Psoas muscle (tissue), 8 donors: Measurements from ENCODE around the gene ADRM1. TPM values are rescaled to one million over a fixed set of nuclear protein-coding genes. Genes with fewer than 3 reads are reported as not detected.
A peak's percentile ranks its signal among the peaks of the same experiment; 100 is the strongest.

Experiments used
- ATAC-seq, 4 donors: fragments of 200-7000 bp; cut with Tn5 transposase; one replicate each; pipeline ENCODE4 v1.9.1; 2020; ENCODE audit warnings: moderate library complexity in 3 of 4, mild to moderate bottlenecking in 2 of 4
- DNase-seq, 2 donors: peaks; one replicate each; pipeline ENCODE4 v3.0.0-alpha.2; 2020
- H3K27ac ChIP-seq: fragments of 200-600 bp; one replicate; pipeline ENCODE4 v1.8.0; 2022
- H3K27me3 ChIP-seq, 3 donors: fragments of 200-600 bp in 1 of 3; one replicate each; pipeline versions ENCODE4 v1.6.1 to v1.8.0; 2013 to 2022; ENCODE audit warnings: low read length in 2 of 3, mild to moderate bottlenecking in 2 of 3, moderate library complexity in 1 of 3; ENCODE audit not compliant: insufficient read depth in 3 of 3
- H3K36me3 ChIP-seq, 2 donors: fragments of 200-600 bp in 1 of 2; one replicate each; pipeline versions ENCODE4 v1.6.1 to v1.8.0; 2013 to 2022; ENCODE audit warnings: low read depth in 1 of 2, mild to moderate bottlenecking in 1 of 2, moderate library complexity in 1 of 2; ENCODE audit not compliant: insufficient read depth in 1 of 2
- H3K4me1 ChIP-seq: fragments of 200-600 bp; one replicate; pipeline ENCODE4 v1.8.0; 2022
- H3K4me3 ChIP-seq: fragments of 200-600 bp; one replicate; pipeline ENCODE4 v1.8.0; 2022; ENCODE audit warnings: mild to moderate bottlenecking
- H3K9me3 ChIP-seq: fragments of 200-600 bp; one replicate; pipeline ENCODE4 v1.8.0; 2022
- WGBS, 3 donors: extraction: QIAGEN DNeasy Blood & Tissue Kit; methylation state at CpG; one replicate each; pipeline versions ENCODE4 v1.1.6 to v1.1.7; 2013; 5-methylcytosine and 5-hydroxymethylcytosine counted together
- intact Hi-C, 2 donors: fragments of 100-400 bp; cut with DNase I; formaldehyde crosslinking; loops; one replicate each; pipeline versions ENCODE4 v1.11.0 to v1.14.2; 2022
- polyA plus RNA-seq, 3 donors: library from polyadenylated mRNA; stranded (reverse); fragments of 200-250 nt; gene quantifications; one replicate each; pipeline ENCODE4 v1.2.3, GENCODE V29; 2013
- total RNA-seq, 4 donors: library from RNA; stranded (reverse); fragmentation: NEBNext Ultra II Directional in 2 of 4; extraction: Animal tissue kit (Norgen Biotek cat#: 25700) in 2 of 4; gene quantifications; one replicate each; pipeline versions ENCODE4 v1.2.1 to v1.2.4, GENCODE V29; 2021 to 2023
- TF ChIP-seq, protein P1 (sequence below): fragments of 200-600 bp; IDR thresholded peaks from one replicate; pipeline ENCODE4 v1.8.0; 2022; ENCODE audit warnings: antibody characterized with exemption
- donor health status: healthy with polysubstance abuse.
- donor health status: DM: no; HTN: no; CAD: no; lungs with moderate emphysema.
- donor health status: Bipolar disorder and iron deficiency.
- donor health status: healthy.
- donor health status: DM: yes; HTN: yes; CAD: no.
- donor health status: DM: no; HTN: no; CAD: no.
- donor health status: DM: no; HTN: no; CAD: no.
- donor health status: DM: yes; HTN: yes; CAD: no.

ADRM1 gene
- total and polyA plus RNA-seq, 7 donors: 142 to 603 (median 280) TPM

- Histone ChIP-seq H3K27me3 (no peaks in the 10 kb centered on the region), H3K9me3 (no peaks in the 10 kb centered on the region), H3K36me3 (peaks cover 0 to 27% of the 10 kb centered on the region in 2 donors), H3K4me1 (peaks cover 54% of the 10 kb centered on the region), H3K4me3 (peak overlapping the region; percentile 34), H3K27ac (peak overlapping the region; percentile 82)
- DNase-seq (peak; percentile 22 to 53), ATAC-seq (no peak)
- WGBS, 3 donors: 88 to 92% (median 89%) methylated on average over 15 to 16 of the region's 16 CpGs
- intact Hi-C loops: loop anchor here in 1 of 2 donors (5.0 kb wide), 1 partner anchor 51 kb away; the partner anchor contains the start of gene ADRM1
- TF ChIP-seq, protein P1, sequence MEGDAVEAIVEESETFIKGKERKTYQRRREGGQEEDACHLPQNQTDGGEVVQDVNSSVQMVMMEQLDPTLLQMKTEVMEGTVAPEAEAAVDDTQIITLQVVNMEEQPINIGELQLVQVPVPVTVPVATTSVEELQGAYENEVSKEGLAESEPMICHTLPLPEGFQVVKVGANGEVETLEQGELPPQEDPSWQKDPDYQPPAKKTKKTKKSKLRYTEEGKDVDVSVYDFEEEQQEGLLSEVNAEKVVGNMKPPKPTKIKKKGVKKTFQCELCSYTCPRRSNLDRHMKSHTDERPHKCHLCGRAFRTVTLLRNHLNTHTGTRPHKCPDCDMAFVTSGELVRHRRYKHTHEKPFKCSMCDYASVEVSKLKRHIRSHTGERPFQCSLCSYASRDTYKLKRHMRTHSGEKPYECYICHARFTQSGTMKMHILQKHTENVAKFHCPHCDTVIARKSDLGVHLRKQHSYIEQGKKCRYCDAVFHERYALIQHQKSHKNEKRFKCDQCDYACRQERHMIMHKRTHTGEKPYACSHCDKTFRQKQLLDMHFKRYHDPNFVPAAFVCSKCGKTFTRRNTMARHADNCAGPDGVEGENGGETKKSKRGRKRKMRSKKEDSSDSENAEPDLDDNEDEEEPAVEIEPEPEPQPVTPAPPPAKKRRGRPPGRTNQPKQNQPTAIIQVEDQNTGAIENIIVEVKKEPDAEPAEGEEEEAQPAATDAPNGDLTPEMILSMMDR: no peak
Measured at GRCh38 chr20:62353289-62354030, 50.7 kb downstream of the ADRM1 start.

DNA sequence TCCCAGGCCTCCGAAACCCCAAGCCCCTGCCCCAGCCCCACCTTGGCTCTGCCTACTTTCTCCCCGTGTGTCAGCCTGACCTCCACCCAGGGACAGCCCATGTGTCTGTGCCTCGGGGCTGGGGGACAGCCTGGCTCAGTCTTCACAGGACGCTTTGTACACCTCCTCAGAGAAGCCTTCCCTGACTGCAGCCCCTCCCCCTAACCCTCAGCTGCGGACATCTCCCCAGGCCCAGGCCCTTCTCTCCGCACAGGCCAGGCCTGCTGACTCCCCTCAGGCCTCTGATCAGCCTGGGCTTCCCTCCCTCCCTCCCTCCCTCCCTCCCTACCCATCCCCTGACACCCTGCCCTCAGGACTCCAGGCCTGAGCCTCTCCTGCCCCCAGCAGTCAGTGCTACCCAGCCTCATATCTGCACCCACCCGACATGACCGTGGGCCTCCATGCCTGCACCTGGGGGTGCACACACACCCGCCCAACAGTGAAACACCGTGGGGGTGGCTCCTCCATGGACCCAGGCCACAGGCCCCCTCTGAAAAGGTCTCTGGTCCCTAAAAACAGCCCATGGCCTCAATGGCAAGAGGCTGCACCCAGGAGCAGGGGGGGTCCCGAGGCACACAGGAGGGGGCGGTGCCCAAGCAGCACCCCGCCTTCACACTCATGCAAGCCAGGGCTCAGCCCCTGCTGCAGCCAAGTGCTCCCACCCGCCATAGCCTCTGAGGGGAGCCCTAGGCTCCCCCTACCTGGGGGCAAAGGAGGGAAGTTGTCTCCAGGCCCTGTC lies 51.4 kb downstream of the ADRM1 start:
- peak in 1 of 2 donors; percentile 48 for DNase-seq
- H3K9me3 ChIP-seq: no peaks in the 10 kb centered on the region
- peak overlapping the region; percentile 85 for H3K27ac ChIP-seq
- 87 to 92% (median 88%) methylated on average over 11 to 14 of the region's 14 CpGs for WGBS, 3 donors
- peaks cover 0 to 27% of the 10 kb centered on the region in 2 donors for H3K36me3 ChIP-seq
- no peak overlapping the region for H3K4me3 ChIP-seq
- no peak for ATAC-seq
- H3K27me3 ChIP-seq: no peaks in the 10 kb centered on the region
- peaks cover 61% of the 10 kb centered on the region for H3K4me1 ChIP-seq
- TF ChIP-seq, protein P1: no peak
- intact Hi-C loops: loop anchor here in 1 of 2 donors (5.0 kb wide), 1 partner anchor 52 kb away; the partner anchor contains the start of gene ADRM1

- ATAC-seq (no peak), DNase-seq (peak; percentile 20 to 39)
- Histone ChIP-seq H3K9me3 (no peaks in the 10 kb centered on the region), H3K36me3 (peaks cover 0 to 26% of the 10 kb centered on the region in 2 donors), H3K4me3 (peak overlapping the region; percentile 42), H3K27ac (peak overlapping the region; percentile 85), H3K4me1 (peaks cover 66% of the 10 kb centered on the region), H3K27me3 (no peaks in the 10 kb centered on the region)
- 72 to 75% (median 73%) methylated on average over 12 to 16 of the region's 16 CpGs for WGBS, 3 donors
- intact Hi-C loops: loop anchor here in 1 of 2 donors (5.0 kb wide), 1 partner anchor 53 kb away; the partner anchor contains the start of gene ADRM1
- TF ChIP-seq, protein P1: no peak
Measured at GRCh38 chr20:62354811-62355341, 52.1 kb downstream of the ADRM1 start.

DNA sequence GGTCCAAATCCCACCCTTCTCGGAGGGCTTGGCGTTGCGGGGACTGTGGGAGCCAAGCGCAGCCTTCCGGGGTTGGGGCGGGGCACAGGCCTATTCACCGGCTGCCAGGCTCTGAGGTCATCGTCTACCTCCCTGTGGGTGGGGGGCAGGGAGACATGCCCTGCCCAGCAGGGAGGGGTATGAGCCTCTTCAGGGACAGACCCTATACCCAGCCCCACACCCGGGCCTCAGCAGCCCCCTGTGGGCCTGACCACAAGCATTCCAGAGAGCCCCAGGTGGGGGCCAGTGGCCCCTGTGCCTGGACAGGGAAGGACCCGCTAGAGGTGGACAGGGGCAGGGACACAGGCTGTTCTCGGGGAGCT lies 52.7 kb downstream of the ADRM1 start:
- DNase-seq: peak; percentile 60 to 68
- 23 to 24% (median 23%) methylated on average over 11 of the region's 11 CpGs for WGBS, 3 donors
- H3K4me3 ChIP-seq: peak overlapping the region; percentile 42

More for the DNA sequence above, 52.7 kb downstream of the ADRM1 start:
- TF ChIP-seq, protein P1: no peak
- Histone ChIP-seq H3K27me3 (no peaks in the 10 kb centered on the region), H3K36me3 (peaks cover 0 to 21% of the 10 kb centered on the region in 2 donors), H3K4me1 (peaks cover 66% of the 10 kb centered on the region), H3K9me3 (no peaks in the 10 kb centered on the region), H3K27ac (peak overlapping the region; percentile 85)
- intact Hi-C loops: no loop called here
- ATAC-seq: peak in 3 of 4 donors; percentile 6 to 21 (median 8)
